OCI-LY7 (cell line): ENCODE measurements around the gene LRRC23. TPM values are rescaled to one million over a fixed set of nuclear protein-coding genes. Genes with fewer than 3 reads are reported as not detected.

Experiments used
- BruUV-seq: library from RNA; stranded (reverse); fragments of 400-500 nt; replicated peaks from 2 replicates; lab custom pipeline; 2021; lab: Mats Ljungman, UMichigan
- CTCF ChIA-PET: fragments of 300-600 bp; sonication (Branson Sonifier 250); formaldehyde crosslinking; loops from one replicate; lab custom pipeline; 2022; ENCODE audit warnings: antibody characterized with exemption; ENCODE audit not compliant: unreplicated experiment; lab: Charles Lee
- POLR2A ChIA-PET: fragments of 300-600 bp; sonication (Branson Sonifier 250); formaldehyde crosslinking; loops from one replicate; lab custom pipeline; 2022; ENCODE audit warnings: antibody characterized with exemption; lab: Charles Lee
- DNase-seq: peaks from one replicate; pipeline ENCODE4 v3.0.0-alpha.2; 2015; ENCODE audit warnings: low spot score
- H2AFZ ChIP-seq: fragments of 200-600 bp; sonication (generic), shearing (Covaris generic); 2 replicates; pipeline ENCODE4 v1.6.1; 2014; ENCODE audit warnings: mild to moderate bottlenecking, antibody characterized with exemption, low read length, moderate library complexity
- H3K27ac ChIP-seq: fragments of 200-600 bp; sonication (generic); 2 replicates; pipeline ENCODE4 v1.5.1; 2014; ENCODE audit warnings: mixed run types, low read depth, mild to moderate bottlenecking, moderate library complexity, low read length, inconsistent platforms; ENCODE audit not compliant: poor library complexity, severe bottlenecking
- H3K36me3 ChIP-seq: fragments of 200-600 bp; sonication (generic); 2 replicates; pipeline ENCODE4 v1.6.1; 2014; ENCODE audit warnings: mild to moderate bottlenecking, antibody characterized with exemption, low read length, moderate library complexity, mixed read lengths; ENCODE audit not compliant: insufficient read depth
- H3K4me1 ChIP-seq: fragments of 200-600 bp; sonication (generic); 2 replicates; pipeline ENCODE4 v1.5.1; 2014; ENCODE audit warnings: mild to moderate bottlenecking, low read length; ENCODE audit not compliant: insufficient read depth, poor library complexity, severe bottlenecking
- H3K4me2 ChIP-seq: fragments of 200-600 bp; sonication (generic); 2 replicates; pipeline ENCODE4 v1.6.1; 2014; ENCODE audit warnings: mild to moderate bottlenecking, low read length
- H3K4me3 ChIP-seq: fragments of 200-600 bp; sonication (generic); 2 replicates; pipeline ENCODE4 v1.5.1; 2014; ENCODE audit warnings: mild to moderate bottlenecking, low read depth, low read length; ENCODE audit not compliant: poor library complexity, severe bottlenecking
- H3K79me2 ChIP-seq: fragments of 200-600 bp; sonication (generic); 2 replicates; pipeline ENCODE4 v1.6.1; 2016; ENCODE audit warnings: low read depth, mild to moderate bottlenecking, low read length, moderate library complexity, mixed read lengths; ENCODE audit not compliant: insufficient read depth
- H3K9me2 ChIP-seq: fragments of 200-600 bp; sonication (generic); 2 replicates; pipeline ENCODE4 v1.6.1; 2016; ENCODE audit warnings: mild to moderate bottlenecking, low read length, mixed read lengths; ENCODE audit not compliant: insufficient read depth
- H3K9me3 ChIP-seq: fragments of 200-600 bp; sonication (generic); 2 replicates; pipeline ENCODE4 v1.6.1; 2014; ENCODE audit warnings: mild to moderate bottlenecking, mixed run types, low read length, mixed read lengths
- H4K20me1 ChIP-seq: fragments of 200-600 bp; sonication (generic); 2 replicates; pipeline ENCODE4 v1.6.1; 2014; ENCODE audit warnings: mild to moderate bottlenecking, antibody characterized with exemption, low read length, moderate library complexity, mixed read lengths; ENCODE audit not compliant: insufficient read depth
- EZH2phosphoT487 ChIP-seq: fragments of 200-600 bp; sonication (generic); IDR thresholded peaks from 2 replicates; pipeline ENCODE4 v1.6.1; 2018; ENCODE audit warnings: low read depth, borderline replicate concordance, mild to moderate bottlenecking, mixed run types, antibody characterized with exemption, low read length, moderate library complexity, mixed read lengths
- intact Hi-C: fragments of 100-400 bp; cut with micrococcal nuclease; formaldehyde crosslinking; loops from one replicate; pipeline ENCODE4 v1.10.0; 2022; ENCODE audit not compliant: unreplicated experiment
- microRNA-seq: library from miRNA; unstranded; fragments of <30 nt; microRNA quantifications from one replicate; pipeline ENCODE4 v1.2.0, GENCODE V29; 2022; ENCODE audit warnings: borderline replicate concordance
- small RNA-seq: library from RNA; depleted of rRNA; stranded (forward); fragments of <200 nt; gene quantifications from one replicate; pipeline ENCODE3, GENCODE V24; 2014
- total RNA-seq, 2 experiments: library from RNA; depleted of rRNA in 1 of 2; stranded (reverse); fragments of >200 nt in 1 of 2; shearing (Covaris generic) in 1 of 2; gene quantifications; 2 replicates each; pipeline ENCODE4 v1.2.3, GENCODE V29; 2014 to 2022
- TF ChIP-seq, protein P1 (sequence below): fragments of 200-600 bp; sonication (generic); conservative IDR thresholded peaks from 2 replicates; pipeline ENCODE4 v1.5.1; 2014; ENCODE audit warnings: mild to moderate bottlenecking, antibody characterized with exemption, low read length, moderate library complexity, mixed read lengths

Gene LRRC23
- total RNA-seq, 2 experiments from 2014 or later = 17.7 to 19.8 TPM

DNA sequence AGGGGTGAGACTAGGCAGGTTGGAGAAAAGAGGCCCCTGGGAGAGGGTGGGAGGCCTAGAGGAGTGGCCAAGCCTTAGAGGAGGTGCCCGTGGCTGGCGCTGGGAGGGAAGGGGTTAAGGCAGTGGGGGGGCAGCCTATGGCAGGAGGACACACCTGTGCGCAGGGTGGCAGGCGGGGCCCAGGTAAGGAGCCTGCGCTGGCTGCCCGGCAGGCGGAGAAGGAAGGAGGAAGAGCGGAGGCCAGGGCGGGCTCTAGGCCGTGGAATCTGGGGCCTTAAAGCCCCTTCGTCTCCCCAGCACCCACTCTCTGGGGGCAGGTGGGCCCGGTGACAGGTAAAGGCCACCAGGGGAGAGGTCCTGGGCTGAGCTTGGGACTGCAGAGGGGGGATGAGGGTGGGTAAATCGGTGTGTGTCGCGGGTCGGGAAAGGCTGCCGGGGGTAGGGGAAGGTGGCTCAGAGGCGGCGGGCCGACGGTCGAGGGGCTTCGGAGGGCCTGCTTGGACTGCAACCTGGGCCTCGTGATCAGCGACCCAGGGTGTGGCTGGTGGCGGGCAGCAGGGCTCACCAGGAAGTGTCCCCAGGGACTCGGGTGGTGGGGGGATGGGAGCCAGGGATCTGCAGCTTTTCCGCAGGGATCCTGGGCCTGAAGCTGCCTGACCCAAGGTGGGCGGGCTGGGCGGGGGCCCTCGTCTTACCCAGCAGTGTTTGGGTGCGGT is 58.6 kb downstream of the LRRC23 start:
- no TSS peak for BruUV-seq
- no peak for TF ChIP-seq EZH2phosphoT487
- TF ChIP-seq, protein P1, sequence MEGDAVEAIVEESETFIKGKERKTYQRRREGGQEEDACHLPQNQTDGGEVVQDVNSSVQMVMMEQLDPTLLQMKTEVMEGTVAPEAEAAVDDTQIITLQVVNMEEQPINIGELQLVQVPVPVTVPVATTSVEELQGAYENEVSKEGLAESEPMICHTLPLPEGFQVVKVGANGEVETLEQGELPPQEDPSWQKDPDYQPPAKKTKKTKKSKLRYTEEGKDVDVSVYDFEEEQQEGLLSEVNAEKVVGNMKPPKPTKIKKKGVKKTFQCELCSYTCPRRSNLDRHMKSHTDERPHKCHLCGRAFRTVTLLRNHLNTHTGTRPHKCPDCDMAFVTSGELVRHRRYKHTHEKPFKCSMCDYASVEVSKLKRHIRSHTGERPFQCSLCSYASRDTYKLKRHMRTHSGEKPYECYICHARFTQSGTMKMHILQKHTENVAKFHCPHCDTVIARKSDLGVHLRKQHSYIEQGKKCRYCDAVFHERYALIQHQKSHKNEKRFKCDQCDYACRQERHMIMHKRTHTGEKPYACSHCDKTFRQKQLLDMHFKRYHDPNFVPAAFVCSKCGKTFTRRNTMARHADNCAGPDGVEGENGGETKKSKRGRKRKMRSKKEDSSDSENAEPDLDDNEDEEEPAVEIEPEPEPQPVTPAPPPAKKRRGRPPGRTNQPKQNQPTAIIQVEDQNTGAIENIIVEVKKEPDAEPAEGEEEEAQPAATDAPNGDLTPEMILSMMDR = no peak
- ChIA-PET POLR2A (interaction anchor here (1.3 to 9.3 kb wide), 3 partner anchors 17 to 111 kb away, joined by 3 to 155 read pairs (median 55); partner anchors contain the start of genes C12orf57, RNU7-1 and USP5), CTCF (interaction anchor here (10.6 kb wide), 1 partner anchor 18 kb away, joined by 110 read pairs; the partner anchor contains the start of genes C12orf57 and RNU7-1)
- intact Hi-C loops = loop anchor here (5.0 kb wide), 1 partner anchor 91 kb away; the partner anchor contains the start of gene SPSB2
- Histone ChIP-seq H3K79me2 (peaks cover 7% of the 10 kb centered on the region; the same call in 1 of the 2 replicates), H2AFZ (no peak overlapping the region), H3K9me2 (no peaks in the 10 kb centered on the region), H3K4me2 (no peak overlapping the region), H3K9me3 (no peaks in the 10 kb centered on the region), H3K36me3 (peaks cover 46% of the 10 kb centered on the region), H3K4me1 (peaks cover 78% of the 10 kb centered on the region), H4K20me1 (no peaks in the 10 kb centered on the region), H3K27ac (no peak overlapping the region), H3K4me3 (no peak overlapping the region)
- no peak for DNase-seq

Small RNA genes within 50 kb of the gene (microRNA-seq; reads per million reads assigned to microRNA genes)
- gene MIR141 (105 reads per million, percentile 58 among the genes with 10 or more reads in this experiment), gene MIR200C (701 reads per million, percentile 80 among the genes with 10 or more reads in this experiment)

Small RNA genes within 50 kb of the gene (small RNA-seq; reads per million reads assigned to genes)
- gene MIR141 = not detected
- not detected for gene MIR200C
- not detected for gene RNU7-1

Other genes with a start within 250 kb of the LRRC23 start
- gene ING4, start 241.7 kb upstream of the LRRC23 start, total RNA-seq (2014; rRNA removed; shearing (Covaris generic)) = 27.1 and 38.1 TPM in 2 replicates
- gene ING4, start 241.7 kb upstream of the LRRC23 start, total RNA-seq (2022) = 30.8 and 37.0 TPM in 2 replicates
- gene ZNF384, start 215.4 kb upstream of the LRRC23 start, total RNA-seq (2014; rRNA removed; shearing (Covaris generic)) = 48.2 and 48.6 TPM in 2 replicates
- 95.5 and 109 TPM in 2 replicates for gene ZNF384, start 215.4 kb upstream of the LRRC23 start, total RNA-seq (2022)
- gene PIANP, start 204.0 kb upstream of the LRRC23 start, total RNA-seq (2014; rRNA removed; shearing (Covaris generic)) = 0.98 and 1.2 TPM in 2 replicates
- gene PIANP, start 204.0 kb upstream of the LRRC23 start, total RNA-seq (2022) = 15.2 and 15.4 TPM in 2 replicates
- 64.8 and 71.2 TPM in 2 replicates for gene COPS7A, start 180.8 kb upstream of the LRRC23 start, total RNA-seq (2014; rRNA removed; shearing (Covaris generic))
- 51.1 and 53.8 TPM in 2 replicates for gene COPS7A, start 180.8 kb upstream of the LRRC23 start, total RNA-seq (2022)
- gene MLF2, start 151.7 kb upstream of the LRRC23 start, total RNA-seq (2014; rRNA removed; shearing (Covaris generic)) = 87.3 and 96.2 TPM in 2 replicates
- gene MLF2, start 151.7 kb upstream of the LRRC23 start, total RNA-seq (2022) = 79.7 and 81.3 TPM in 2 replicates
- gene PTMS, start 138.5 kb upstream of the LRRC23 start, total RNA-seq (2014; rRNA removed; shearing (Covaris generic)) = 6.3 and 7.8 TPM in 2 replicates
- 9.8 and 11.8 TPM in 2 replicates for gene PTMS, start 138.5 kb upstream of the LRRC23 start, total RNA-seq (2022)
- gene LAG3, start 132.3 kb upstream of the LRRC23 start, total RNA-seq (2014; rRNA removed; shearing (Covaris generic)) = 0.19 and 0.62 TPM in 2 replicates
- gene LAG3, start 132.3 kb upstream of the LRRC23 start, total RNA-seq (2022) = 0.26 TPM in 1 of 2 replicates, not detected in the other
- not detected in 2 replicates for gene CD4, start 115.3 kb upstream of the LRRC23 start, total RNA-seq (2014; rRNA removed; shearing (Covaris generic))
- not detected in 2 replicates for gene CD4, start 115.3 kb upstream of the LRRC23 start, total RNA-seq (2022)
- gene GPR162, start 83.0 kb upstream of the LRRC23 start, total RNA-seq (2014; rRNA removed; shearing (Covaris generic)) = not detected in 2 replicates
- gene GPR162, start 83.0 kb upstream of the LRRC23 start, total RNA-seq (2022) = not detected in 2 replicates
- 0.54 and 1.0 TPM in 2 replicates for gene P3H3, start 76.4 kb upstream of the LRRC23 start, total RNA-seq (2014; rRNA removed; shearing (Covaris generic))
- 0.50 and 0.93 TPM in 2 replicates for gene P3H3, start 76.4 kb upstream of the LRRC23 start, total RNA-seq (2022)
- gene GNB3, start 63.9 kb upstream of the LRRC23 start, total RNA-seq (2014; rRNA removed; shearing (Covaris generic)) = 3.6 and 5.0 TPM in 2 replicates
- gene GNB3, start 63.9 kb upstream of the LRRC23 start, total RNA-seq (2022) = 20.4 and 23.7 TPM in 2 replicates
- gene CDCA3, start 53.5 kb upstream of the LRRC23 start, total RNA-seq (2014; rRNA removed; shearing (Covaris generic)) = 160 and 222 TPM in 2 replicates
- gene CDCA3, start 53.5 kb upstream of the LRRC23 start, total RNA-seq (2022) = 151 and 161 TPM in 2 replicates
- 65.9 and 70.4 TPM in 2 replicates for gene USP5, start 52.7 kb upstream of the LRRC23 start, total RNA-seq (2014; rRNA removed; shearing (Covaris generic))
- 112 and 129 TPM in 2 replicates for gene USP5, start 52.7 kb upstream of the LRRC23 start, total RNA-seq (2022)
- gene TPI1, start 37.3 kb upstream of the LRRC23 start, total RNA-seq (2014; rRNA removed; shearing (Covaris generic)) = 596 and 608 TPM in 2 replicates
- gene TPI1, start 37.3 kb upstream of the LRRC23 start, total RNA-seq (2022) = 519 and 801 TPM in 2 replicates
- gene SPSB2, start 31.5 kb upstream of the LRRC23 start, total RNA-seq (2014; rRNA removed; shearing (Covaris generic)) = 7.8 and 8.3 TPM in 2 replicates
- 8.5 and 10.8 TPM in 2 replicates for gene SPSB2, start 31.5 kb upstream of the LRRC23 start, total RNA-seq (2022)
- 24.9 and 29.3 TPM in 2 replicates for gene ENO2, start 9.8 kb downstream of the LRRC23 start, total RNA-seq (2014; rRNA removed; shearing (Covaris generic))
- gene ENO2, start 9.8 kb downstream of the LRRC23 start, total RNA-seq (2022) = 79.6 and 89.5 TPM in 2 replicates
- gene ATN1, start 23.1 kb downstream of the LRRC23 start, total RNA-seq (2014; rRNA removed; shearing (Covaris generic)) = 0.98 and 3.1 TPM in 2 replicates
- 4.9 and 6.7 TPM in 2 replicates for gene ATN1, start 23.1 kb downstream of the LRRC23 start, total RNA-seq (2022)
- not detected in 2 replicates for gene RNU7-1, start 39.0 kb downstream of the LRRC23 start, total RNA-seq (2014; rRNA removed; shearing (Covaris generic))
- gene RNU7-1, start 39.0 kb downstream of the LRRC23 start, total RNA-seq (2022) = not detected in 2 replicates
- gene C12orf57, start 39.2 kb downstream of the LRRC23 start, total RNA-seq (2014; rRNA removed; shearing (Covaris generic)) = 315 and 319 TPM in 2 replicates
- 126 and 130 TPM in 2 replicates for gene C12orf57, start 39.2 kb downstream of the LRRC23 start, total RNA-seq (2022)
- 37.1 and 42.9 TPM in 2 replicates for gene PTPN6, start 46.5 kb downstream of the LRRC23 start, total RNA-seq (2014; rRNA removed; shearing (Covaris generic))
- 110 and 116 TPM in 2 replicates for gene PTPN6, start 46.5 kb downstream of the LRRC23 start, total RNA-seq (2022)
- gene PHB2, start 65.8 kb downstream of the LRRC23 start, total RNA-seq (2014; rRNA removed; shearing (Covaris generic)) = 330 and 358 TPM in 2 replicates
- gene PHB2, start 65.8 kb downstream of the LRRC23 start, total RNA-seq (2022) = 379 and 412 TPM in 2 replicates
- gene EMG1, start 66.1 kb downstream of the LRRC23 start, total RNA-seq (2014; rRNA removed; shearing (Covaris generic)) = 60.4 and 61.7 TPM in 2 replicates
- gene EMG1, start 66.1 kb downstream of the LRRC23 start, total RNA-seq (2022) = 82.7 and 99.0 TPM in 2 replicates
- 11.6 and 17.4 TPM in 2 replicates for gene LPCAT3, start 113.7 kb downstream of the LRRC23 start, total RNA-seq (2014; rRNA removed; shearing (Covaris generic))
- gene LPCAT3, start 113.7 kb downstream of the LRRC23 start, total RNA-seq (2022) = 29.7 TPM in 2 replicates
- gene C1S, start 155.9 kb downstream of the LRRC23 start, total RNA-seq (2014; rRNA removed; shearing (Covaris generic)) = 5.2 and 9.8 TPM in 2 replicates
- 3.6 and 5.2 TPM in 2 replicates for gene C1S, start 155.9 kb downstream of the LRRC23 start, total RNA-seq (2022)
- not detected in 2 replicates for gene C1R, start 187.6 kb downstream of the LRRC23 start, total RNA-seq (2014; rRNA removed; shearing (Covaris generic))
- 0.30 TPM in 1 of 2 replicates, not detected in the other for gene C1R, start 187.6 kb downstream of the LRRC23 start, total RNA-seq (2022)
- 2.9 and 3.0 TPM in 2 replicates for gene C1RL, start 204.4 kb downstream of the LRRC23 start, total RNA-seq (2014; rRNA removed; shearing (Covaris generic))
- gene C1RL, start 204.4 kb downstream of the LRRC23 start, total RNA-seq (2022) = 7.3 and 10.4 TPM in 2 replicates
- not detected in 2 replicates for gene RBP5, start 224.1 kb downstream of the LRRC23 start, total RNA-seq (2014; rRNA removed; shearing (Covaris generic))
- gene RBP5, start 224.1 kb downstream of the LRRC23 start, total RNA-seq (2022) = 0.70 and 1.4 TPM in 2 replicates
- gene CLSTN3, start 225.5 kb downstream of the LRRC23 start, total RNA-seq (2014; rRNA removed; shearing (Covaris generic)) = 17.9 and 34.2 TPM in 2 replicates
- 17.3 and 18.5 TPM in 2 replicates for gene CLSTN3, start 225.5 kb downstream of the LRRC23 start, total RNA-seq (2022)